Pancreas (tissue), 10 donors: ENCODE data around the gene ASNS. TPM values are rescaled to one million over a fixed set of nuclear protein-coding genes. Genes with fewer than 3 reads are reported as not detected.

Source experiments
- ATAC-seq, 4 donors: fragments of 200-7000 bp; cut with Tn5 transposase; one replicate each; pipeline versions ENCODE4 v1.8.0 to v1.9.1; 2020; ENCODE audit warnings: mild to moderate bottlenecking in 4 of 4, moderate library complexity in 4 of 4
- DNase-seq, 6 donors: peaks; one replicate each; pipeline ENCODE4 v3.0.0-alpha.2; 2020
- FAIRE-seq: peaks from 2 replicates; lab custom pipeline; 2012; peaks lifted over from hg19 to GRCh38; lab: Jason Lieb, UNC
- H3K27ac ChIP-seq, 4 donors: fragments of 200-600 bp; sonication (generic); 1 replicate in 3 of 4; 2 replicates in 1 of 4; pipeline versions ENCODE4 v1.5.0 to v1.8.0; 2020
- H3K27me3 ChIP-seq, 4 donors: fragments of 200-600 bp; one replicate each; pipeline ENCODE4 v1.8.0; 2021
- H3K36me3 ChIP-seq, 3 donors: fragments of 200-600 bp; sonication (generic) in 1 of 3; one replicate each; pipeline versions ENCODE4 v1.5.0 to v1.8.0; 2020 to 2021
- H3K4me1 ChIP-seq, 3 donors: fragments of 200-600 bp; one replicate each; pipeline ENCODE4 v1.8.0; 2021
- H3K4me3 ChIP-seq, 4 donors: fragments of 200-600 bp; sonication (generic) in 2 of 4; one replicate each; pipeline versions ENCODE4 v1.5.0 to v1.8.0; 2020 to 2021
- H3K9me3 ChIP-seq, 4 donors: fragments of 200-600 bp; one replicate each; pipeline ENCODE4 v1.8.0; 2021
- WGBS, 2 donors: extraction: QIAGEN DNeasy Blood & Tissue Kit; methylation state at CpG; one replicate each; pipeline ENCODE4 v1.1.7; 2013; 5-methylcytosine and 5-hydroxymethylcytosine counted together
- intact Hi-C, 3 donors: fragments of 100-400 bp; cut with DNase I; formaldehyde crosslinking; loops; one replicate each; pipeline versions ENCODE4 v1.11.1 to v1.14.2; 2022
- polyA plus RNA-seq, 2 donors: library from polyadenylated mRNA; stranded (reverse); fragments of 200-250 nt; gene quantifications; one replicate each; pipeline ENCODE4 v1.2.3, GENCODE V29; 2013
- total RNA-seq, 6 donors: library from RNA; stranded (reverse); fragmentation: NEBNext Ultra II Directional in 4 of 6; extraction: Animal tissue kit (Norgen Biotek cat#: 25700) in 4 of 6; gene quantifications; one replicate each; pipeline versions ENCODE4 v1.2.1 to v1.2.4, GENCODE V29; 2021 to 2023
- TF ChIP-seq, protein P1 (sequence below), 4 donors: fragments of 200-600 bp; sonication (generic) in 3 of 4; IDR thresholded peaks; one replicate each; pipeline versions ENCODE4 v1.5.0 to v1.8.0; 2021; ENCODE audit warnings: antibody characterized with exemption in 4 of 4
- donor health status: healthy with polysubstance abuse.
- donor health status: DM: no; HTN: no; CAD: no; lungs with moderate emphysema.
- donor health status: DM: no; HTN: no; CAD: no.
- donor health status: control.
- donor health status: control.
- donor health status: Bipolar disorder and iron deficiency.
- donor health status: DM: yes; HTN: yes; CAD: no.
- donor health status: DM: no; HTN: no; CAD: no.
- donor health status: DM: no; HTN: no; CAD: no.
- donor health status: DM: yes; HTN: yes; CAD: no.

The ASNS gene
- total and polyA plus RNA-seq, 8 donors, result 10.3 to 232 (median 24.7) TPM

DNA sequence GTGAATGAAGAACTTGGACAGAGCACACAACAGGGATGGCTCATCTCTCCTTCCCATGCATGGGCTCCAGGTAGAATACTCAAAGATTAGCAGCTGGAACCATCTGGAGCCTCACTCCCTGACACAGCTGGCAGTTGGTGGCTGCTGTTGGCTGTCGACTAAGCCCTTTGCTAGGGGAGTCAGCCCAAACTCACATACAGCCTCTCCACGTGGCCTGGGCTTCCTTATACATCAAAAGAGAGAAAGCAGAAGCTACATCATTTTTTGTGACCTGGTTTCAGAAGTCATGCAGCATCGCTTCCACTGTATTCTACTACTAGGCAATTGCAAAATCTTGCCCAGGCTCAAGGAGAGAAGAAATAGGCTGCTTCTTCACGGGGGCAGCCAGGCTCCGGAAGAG lies 24.4 kb downstream of the ASNS start:
- FAIRE-seq, result no peak
- intact Hi-C loops, result no loop called here
- no peak for ATAC-seq

DNA sequence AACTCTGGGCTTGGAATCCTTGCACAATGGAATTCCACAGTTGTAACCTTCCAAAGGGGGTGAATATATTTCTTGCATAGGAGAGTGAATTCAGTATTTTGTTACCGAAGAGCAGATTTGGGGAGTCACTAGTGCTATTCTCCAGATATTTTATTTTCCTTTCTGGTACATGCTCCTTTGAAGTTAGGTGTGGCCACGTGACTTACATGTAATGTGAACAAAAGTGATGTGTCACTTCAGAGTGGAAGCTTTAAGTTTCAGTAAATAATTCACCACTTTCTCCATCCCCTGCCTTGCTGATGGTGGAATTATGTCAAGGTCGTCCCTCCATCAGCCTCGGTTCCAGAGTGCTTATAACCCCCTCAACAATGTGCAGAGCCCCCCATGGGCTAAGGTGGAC lies 25.3 kb downstream of the ASNS start:
- intact Hi-C loops, result no loop called here
- DNase-seq, result no peak
- no peaks in the 10 kb centered on the region for H3K27me3 ChIP-seq
- peaks cover 0 to 4% (median 0%) of the 10 kb centered on the region in 3 donors for H3K4me1 ChIP-seq
- H3K4me3 ChIP-seq, result no peak overlapping the region
- FAIRE-seq, result no peak
- H3K9me3 ChIP-seq, result no peaks in the 10 kb centered on the region
- no peak for ATAC-seq
- WGBS, 2 donors, result 46 to 49% methylated on average over 4 of the region's 4 CpGs
- TF ChIP-seq, protein P1, sequence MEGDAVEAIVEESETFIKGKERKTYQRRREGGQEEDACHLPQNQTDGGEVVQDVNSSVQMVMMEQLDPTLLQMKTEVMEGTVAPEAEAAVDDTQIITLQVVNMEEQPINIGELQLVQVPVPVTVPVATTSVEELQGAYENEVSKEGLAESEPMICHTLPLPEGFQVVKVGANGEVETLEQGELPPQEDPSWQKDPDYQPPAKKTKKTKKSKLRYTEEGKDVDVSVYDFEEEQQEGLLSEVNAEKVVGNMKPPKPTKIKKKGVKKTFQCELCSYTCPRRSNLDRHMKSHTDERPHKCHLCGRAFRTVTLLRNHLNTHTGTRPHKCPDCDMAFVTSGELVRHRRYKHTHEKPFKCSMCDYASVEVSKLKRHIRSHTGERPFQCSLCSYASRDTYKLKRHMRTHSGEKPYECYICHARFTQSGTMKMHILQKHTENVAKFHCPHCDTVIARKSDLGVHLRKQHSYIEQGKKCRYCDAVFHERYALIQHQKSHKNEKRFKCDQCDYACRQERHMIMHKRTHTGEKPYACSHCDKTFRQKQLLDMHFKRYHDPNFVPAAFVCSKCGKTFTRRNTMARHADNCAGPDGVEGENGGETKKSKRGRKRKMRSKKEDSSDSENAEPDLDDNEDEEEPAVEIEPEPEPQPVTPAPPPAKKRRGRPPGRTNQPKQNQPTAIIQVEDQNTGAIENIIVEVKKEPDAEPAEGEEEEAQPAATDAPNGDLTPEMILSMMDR (IDR thresholded peaks at IDR 0.05), result no peak
- peaks cover 0 to 7% (median 0%) of the 10 kb centered on the region in 3 donors for H3K36me3 ChIP-seq
- no peak overlapping the region for H3K27ac ChIP-seq

More for the DNA sequence above, 24.4 kb downstream of the ASNS start:
- peaks cover 0 to 4% (median 0%) of the 10 kb centered on the region in 3 donors for H3K4me1 ChIP-seq
- peaks cover 0 to 15% (median 0%) of the 10 kb centered on the region in 3 donors for H3K36me3 ChIP-seq
- no peak for DNase-seq
- H3K27ac ChIP-seq, result no peak overlapping the region
- H3K27me3 ChIP-seq, result no peaks in the 10 kb centered on the region
- 51 to 66% methylated on average over 5 of the region's 5 CpGs for WGBS, 2 donors
- H3K9me3 ChIP-seq, result no peaks in the 10 kb centered on the region
- H3K4me3 ChIP-seq, result no peak overlapping the region
- TF ChIP-seq, protein P1 (IDR thresholded peaks at IDR 0.05), result no peak

DNA sequence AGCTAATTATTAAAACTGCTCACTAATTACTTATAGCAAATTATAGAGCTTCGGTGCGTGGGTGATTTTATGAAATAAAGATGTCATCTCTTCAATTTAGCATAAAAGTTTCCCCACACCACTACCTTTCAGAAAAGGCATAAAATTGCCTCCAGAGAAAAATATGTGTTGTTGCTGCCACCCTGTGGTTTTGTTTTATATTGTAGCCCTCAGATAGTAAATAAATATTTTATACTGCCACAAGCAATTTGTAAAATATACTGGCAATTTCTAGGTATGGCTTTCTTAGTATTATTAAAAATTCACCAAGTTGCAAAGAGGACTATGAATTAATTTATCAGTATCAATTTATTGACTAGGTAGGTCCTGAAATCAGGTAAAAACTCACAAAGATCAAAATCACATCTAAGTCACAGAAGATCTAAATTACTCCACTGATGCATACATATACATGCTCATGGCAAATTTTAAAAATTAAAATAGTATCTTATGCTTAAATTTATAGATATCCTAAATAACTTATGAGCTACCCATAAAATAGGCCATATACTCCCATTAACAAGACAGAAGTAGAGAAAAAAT lies 26.5 kb downstream of the ASNS start:
- H3K36me3 ChIP-seq, result no peaks in the 10 kb centered on the region
- H3K9me3 ChIP-seq, result no peaks in the 10 kb centered on the region
- TF ChIP-seq, protein P1 (IDR thresholded peaks at IDR 0.05), result peak in 3 of 4 donors; percentile 9 to 43 (median 30)
- no peak overlapping the region for H3K27ac ChIP-seq
- H3K27me3 ChIP-seq, result no peaks in the 10 kb centered on the region
- 14 to 24% methylated on average over 2 of the region's 2 CpGs for WGBS, 2 donors
- DNase-seq (no peak), ATAC-seq (peak in 2 of 4 donors; percentile 48 to 60), FAIRE-seq (no peak)
- intact Hi-C loops, result no loop called here
- H3K4me1 ChIP-seq, result peaks cover 0 to 4% (median 0%) of the 10 kb centered on the region in 3 donors
- H3K4me3 ChIP-seq, result no peak overlapping the region

DNA sequence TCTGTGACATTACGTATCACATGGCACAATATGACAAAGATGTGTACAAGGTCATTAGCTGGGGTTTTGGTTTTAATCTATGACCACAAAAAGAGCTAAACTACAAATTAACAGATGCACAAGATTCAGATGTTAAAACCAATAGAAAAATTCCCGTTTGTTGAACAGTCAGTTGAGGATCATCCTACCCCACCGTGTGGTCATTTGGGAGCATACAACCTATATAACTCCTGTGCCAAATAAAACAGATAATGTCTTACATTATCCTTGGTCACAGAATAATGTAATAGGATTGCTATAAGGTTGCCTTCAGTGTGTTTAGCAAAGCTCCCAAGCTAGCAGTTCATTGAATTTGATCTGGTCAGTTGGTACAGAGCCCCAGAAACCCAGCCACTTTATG lies 28.2 kb downstream of the ASNS start:
- FAIRE-seq, result no peak
- H3K36me3 ChIP-seq, result no peaks in the 10 kb centered on the region
- no peaks in the 10 kb centered on the region for H3K27me3 ChIP-seq
- TF ChIP-seq, protein P1 (IDR thresholded peaks at IDR 0.05), result no peak
- intact Hi-C loops, result no loop called here
- H3K4me3 ChIP-seq, result no peak overlapping the region
- H3K27ac ChIP-seq, result no peak overlapping the region
- WGBS, 2 donors, result 43 to 60% methylated on average over 3 of the region's 3 CpGs
- DNase-seq, result no peak
- peaks cover 0 to 4% (median 0%) of the 10 kb centered on the region in 3 donors for H3K4me1 ChIP-seq
- ATAC-seq, result no peak
- no peaks in the 10 kb centered on the region for H3K9me3 ChIP-seq

DNA sequence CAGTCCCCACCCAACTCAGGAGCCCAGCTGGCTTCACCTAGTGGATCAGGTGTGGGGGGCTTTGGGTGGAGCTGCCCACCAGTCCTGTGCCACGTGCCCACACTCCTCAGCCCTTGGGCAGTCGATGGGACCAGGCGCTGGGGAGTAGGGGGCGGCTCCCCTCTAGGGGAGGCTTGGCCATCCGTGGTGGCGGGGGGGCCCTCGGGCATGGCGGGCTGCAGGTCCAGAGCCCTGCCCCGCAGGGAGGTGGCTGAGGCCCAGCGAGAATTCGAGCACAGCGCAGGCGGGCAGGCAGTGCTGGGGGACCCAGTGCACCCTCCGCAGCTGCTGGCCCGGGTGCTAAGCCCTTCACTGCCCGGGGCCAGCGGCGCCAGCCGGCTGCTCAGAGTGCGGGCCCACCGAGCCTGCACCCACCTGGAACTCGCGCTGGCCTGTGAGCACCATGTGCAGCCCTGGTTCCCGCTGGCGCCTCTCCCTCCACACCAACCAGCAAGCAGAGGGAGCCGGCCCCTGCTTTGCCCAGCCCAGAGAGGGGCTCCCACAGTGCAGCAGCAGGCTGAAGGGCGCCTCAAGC lies 29.3 kb downstream of the ASNS start:
- WGBS, 2 donors, result 90 to 94% methylated on average over 22 to 27 of the region's 27 CpGs
- H3K9me3 ChIP-seq, result no peaks in the 10 kb centered on the region
- intact Hi-C loops, result no loop called here
- H3K27ac ChIP-seq, result no peak overlapping the region
- DNase-seq, result peak in 1 of 6 donors; percentile 62
- H3K4me3 ChIP-seq, result no peak overlapping the region
- no peaks in the 10 kb centered on the region for H3K27me3 ChIP-seq
- H3K36me3 ChIP-seq, result no peaks in the 10 kb centered on the region
- TF ChIP-seq, protein P1 (IDR thresholded peaks at IDR 0.05), result no peak
- FAIRE-seq, result no peak
- ATAC-seq, result no peak
- H3K4me1 ChIP-seq, result no peaks in the 10 kb centered on the region
